OCI-LY1 (cell line): ENCODE data around the gene PNMA1.

Experiments used
- CTCF ChIP-seq: fragments of 200-600 bp; sonication (generic), shearing (Covaris generic); IDR thresholded peaks from 2 replicates; pipeline ENCODE4 v1.5.1; 2017; ENCODE audit warnings: mild to moderate bottlenecking, antibody characterized with exemption, low read length, moderate library complexity, mixed read lengths
- EZH2 ChIP-seq: fragments of 200-600 bp; sonication (generic), shearing (Covaris generic); IDR thresholded peaks from 2 replicates; pipeline ENCODE4 v1.8.0; 2017; ENCODE audit warnings: borderline replicate concordance, mixed run types, mild to moderate bottlenecking, antibody characterized with exemption, low read length, moderate library complexity, mixed read lengths

GRCh38 chr14:73761618-73762355 lies 47.6 kb upstream of the PNMA1 start:
- no peak for TF ChIP-seq CTCF
- TF ChIP-seq EZH2, result no peak
